ENCODE results near the gene SERTAD3. TPM values are rescaled to one million over a fixed set of nuclear protein-coding genes. Genes with fewer than 3 reads are reported as not detected.
A peak's percentile ranks its signal among the peaks of the same experiment; 100 is the strongest.

SERTAD3 gene
- total RNA-seq, 4 donors from 2014 or later, result 22.1 to 30.2 (median 26.4) TPM

- H3K27me3 ChIP-seq, result no peaks in the 10 kb centered on the region
- WGBS, 2 donors (ENCODE audit: low coverage in 1 of 2), result 67 to 76% methylated on average over 8 of the region's 8 CpGs
- no peak for ATAC-seq
- H3K27ac ChIP-seq, result peak overlapping the region in 1 of 4 donors; percentile 97
- TF ChIP-seq POLR2A (IDR thresholded peaks at IDR 0.05) (no peak), POLR2AphosphoS5 (IDR thresholded peaks at IDR 0.05) (no peak), EP300 (IDR thresholded peaks at IDR 0.05) (no peak)
- H3K4me3 ChIP-seq, result no peak overlapping the region
- H3K4me1 ChIP-seq, result peaks cover 0 to 27% (median 13%) of the 10 kb centered on the region in 3 donors
- peaks cover 0 to 55% of the 10 kb centered on the region in 2 donors for H3K36me3 ChIP-seq
- H3K9me3 ChIP-seq, result no peaks in the 10 kb centered on the region
These were observed 2.2 kb upstream of the SERTAD3 start for GRCh38 chr19:40446263-40446784.

GRCh38 chr19:40445780-40446262, 1.7 kb upstream of the SERTAD3 start:
- peaks cover 0 to 55% of the 10 kb centered on the region in 2 donors for H3K36me3 ChIP-seq
- no peaks in the 10 kb centered on the region for H3K27me3 ChIP-seq
- ATAC-seq, result no peak
- H3K4me1 ChIP-seq, result peaks cover 0 to 32% (median 18%) of the 10 kb centered on the region in 3 donors
- no peaks in the 10 kb centered on the region for H3K9me3 ChIP-seq
- 25 to 43% methylated on average over 4 of the region's 9 CpGs for WGBS, 2 donors (ENCODE audit: low coverage in 1 of 2)
- no peak for TF ChIP-seq CTCF (IDR thresholded peaks at IDR 0.05)
- TF ChIP-seq POLR2A (IDR thresholded peaks at IDR 0.05), result no peak
- no peak for TF ChIP-seq POLR2AphosphoS5 (IDR thresholded peaks at IDR 0.05)
- TF ChIP-seq EP300 (IDR thresholded peaks at IDR 0.05), result no peak
- no peak overlapping the region for H3K4me3 ChIP-seq
- H3K27ac ChIP-seq, result peak overlapping the region in 3 of 4 donors; percentile 97 to 98 (median 98)

- ATAC-seq, result no peak
- Histone ChIP-seq H3K4me3 (peak overlapping the region; percentile 75 to 95), H3K36me3 (peaks cover 0 to 57% of the 10 kb centered on the region in 2 donors), H3K27ac (peak overlapping the region; percentile 93 to 98 (median 98)), H3K27me3 (no peaks in the 10 kb centered on the region), H3K9me3 (no peaks in the 10 kb centered on the region), H3K4me1 (peaks cover 0 to 42% (median 18%) of the 10 kb centered on the region in 3 donors)
- WGBS, 2 donors (ENCODE audit: low coverage in 1 of 2), result 0 to 18% methylated on average over 8 to 11 of the region's 18 CpGs
- TF ChIP-seq EP300 (IDR thresholded peaks at IDR 0.05) (no peak), CTCF (IDR thresholded peaks at IDR 0.05) (peak in 2 of 4 experiments; percentile 27 to 58)
These were observed 734 bp upstream of the SERTAD3 start for GRCh38 chr19:40444825-40445312.

- Histone ChIP-seq H3K36me3 (peaks cover 0 to 43% of the 10 kb centered on the region in 2 donors), H3K4me3 (peak overlapping the region; percentile 75 to 95), H3K27me3 (no peaks in the 10 kb centered on the region), H3K4me1 (peaks cover 0 to 50% (median 18%) of the 10 kb centered on the region in 3 donors), H3K9me3 (no peaks in the 10 kb centered on the region), H3K27ac (peak overlapping the region; percentile 93 to 98 (median 98))
- 0 to 1% methylated on average over 18 to 36 of the region's 52 CpGs for whole genome bisulfite sequencing, 2 donors (ENCODE audit: low coverage in 1 of 2)
- TF ChIP-seq CTCF (IDR thresholded peaks at IDR 0.05), result peak in 1 of 4 experiments; percentile 12
- TF ChIP-seq POLR2AphosphoS5 (IDR thresholded peaks at IDR 0.05), result peak; percentile 87
- peak; percentile 26 to 44 for TF ChIP-seq POLR2A (IDR thresholded peaks at IDR 0.05)
- TF ChIP-seq EP300 (IDR thresholded peaks at IDR 0.05), result peak; percentile 11
- peak; percentile 89 for ATAC-seq
These were observed 770 bp downstream of the SERTAD3 start for GRCh38 chr19:40443131-40443999.
